ENCODE results near the gene NOLC1.

DNA sequence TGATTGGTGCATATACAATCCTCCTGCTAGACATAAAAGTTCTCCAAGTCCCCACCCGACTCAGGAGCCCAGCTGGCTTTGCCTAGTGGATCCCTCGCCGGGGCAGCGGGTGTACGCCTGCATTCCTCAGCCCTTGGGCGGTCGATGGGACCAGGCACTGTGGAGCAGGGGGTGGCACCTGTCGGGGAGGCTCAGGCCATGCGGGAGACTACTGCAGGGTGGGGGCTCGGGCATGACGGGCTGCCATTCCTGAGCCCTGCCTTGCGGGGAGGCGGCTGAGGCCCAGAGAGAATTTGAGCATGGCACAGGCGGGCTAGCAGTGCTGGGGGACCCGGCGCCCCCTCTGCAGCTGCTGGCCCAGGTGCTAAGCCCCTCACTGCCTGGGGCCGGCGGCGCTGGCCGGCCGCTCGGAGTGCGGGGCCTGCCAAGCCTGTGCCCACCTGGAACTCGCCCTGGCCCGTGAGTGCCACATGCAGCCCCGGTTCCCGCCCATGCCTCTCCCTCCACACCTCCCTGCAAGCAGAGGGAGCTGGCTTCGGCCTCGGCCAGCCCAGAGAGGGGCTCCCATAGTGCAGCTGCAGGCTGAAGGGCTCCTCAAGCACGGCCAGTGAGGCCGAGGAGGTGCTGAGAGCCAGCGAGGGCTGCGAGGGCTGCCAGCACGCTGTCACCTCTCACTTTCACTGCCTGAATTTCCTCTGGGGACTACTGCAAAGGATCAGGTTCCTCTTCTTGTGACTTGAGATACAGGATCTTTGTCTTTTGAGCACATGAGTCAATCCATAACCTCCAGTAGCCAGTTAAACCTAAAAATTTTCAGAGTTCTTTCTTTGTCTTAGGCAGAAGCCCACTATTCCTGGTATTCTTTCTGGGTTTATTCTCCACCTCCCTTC lies 48.8 kb downstream of the NOLC1 start:
- TF ChIP-seq EZH2 (optimal IDR thresholded peaks at IDR 0.05; ENCODE audit: low read depth, low read length) (no peak), EZH2phosphoT487 (IDR thresholded peaks at IDR 0.05; ENCODE audit: low read length) (no peak)
- TF ChIP-seq, protein P1, sequence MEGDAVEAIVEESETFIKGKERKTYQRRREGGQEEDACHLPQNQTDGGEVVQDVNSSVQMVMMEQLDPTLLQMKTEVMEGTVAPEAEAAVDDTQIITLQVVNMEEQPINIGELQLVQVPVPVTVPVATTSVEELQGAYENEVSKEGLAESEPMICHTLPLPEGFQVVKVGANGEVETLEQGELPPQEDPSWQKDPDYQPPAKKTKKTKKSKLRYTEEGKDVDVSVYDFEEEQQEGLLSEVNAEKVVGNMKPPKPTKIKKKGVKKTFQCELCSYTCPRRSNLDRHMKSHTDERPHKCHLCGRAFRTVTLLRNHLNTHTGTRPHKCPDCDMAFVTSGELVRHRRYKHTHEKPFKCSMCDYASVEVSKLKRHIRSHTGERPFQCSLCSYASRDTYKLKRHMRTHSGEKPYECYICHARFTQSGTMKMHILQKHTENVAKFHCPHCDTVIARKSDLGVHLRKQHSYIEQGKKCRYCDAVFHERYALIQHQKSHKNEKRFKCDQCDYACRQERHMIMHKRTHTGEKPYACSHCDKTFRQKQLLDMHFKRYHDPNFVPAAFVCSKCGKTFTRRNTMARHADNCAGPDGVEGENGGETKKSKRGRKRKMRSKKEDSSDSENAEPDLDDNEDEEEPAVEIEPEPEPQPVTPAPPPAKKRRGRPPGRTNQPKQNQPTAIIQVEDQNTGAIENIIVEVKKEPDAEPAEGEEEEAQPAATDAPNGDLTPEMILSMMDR (IDR thresholded peaks at IDR 0.05; ENCODE audit: low read length) = no peak
